GM12891 (cell line): ENCODE data around the gene CNOT4.
"Not testable (repeated sequence)": the region's sequence is repeated elsewhere in the genome, so short reads cannot be mapped to it uniquely, and the experiment has no call there.

Experiments
- DNase-seq: peaks from one replicate; pipeline ENCODE4 v3.0.0; 2011; ENCODE audit warnings: low spot score; ENCODE audit not compliant: insufficient read length
- FAIRE-seq: peaks from 2 replicates; lab custom pipeline; 2011; peaks lifted over from hg19 to GRCh38; lab: Jason Lieb, UNC
- PAX5 ChIP-seq: IDR thresholded peaks from 2 replicates; pipeline ENCODE4 v1.6.1; 2011; ENCODE audit warnings: low read length, moderate library complexity, mild to moderate bottlenecking; ENCODE audit not compliant: insufficient read depth, severe bottlenecking
- POLR2A ChIP-seq: IDR thresholded peaks from 2 replicates; pipeline ENCODE4 v1.6.1; 2011; ENCODE audit warnings: low read depth, low read length, control low read depth
- POLR2AphosphoS5 ChIP-seq: IDR thresholded peaks from 2 replicates; pipeline ENCODE4 v1.6.1; 2011; ENCODE audit warnings: low read depth, low read length, control low read depth
- POU2F2 ChIP-seq: IDR thresholded peaks from 2 replicates; pipeline ENCODE4 v1.6.1; 2011; ENCODE audit warnings: low read depth, mild to moderate bottlenecking, control low read depth, low read length, moderate library complexity
- SPI1 ChIP-seq: IDR thresholded peaks from 2 replicates; pipeline ENCODE4 v1.6.1; 2011; ENCODE audit warnings: low read depth, low read length, control low read depth
- TAF1 ChIP-seq: IDR thresholded peaks from 2 replicates; pipeline ENCODE4 v1.6.1; 2011; ENCODE audit warnings: low read depth, low read length, control low read depth

The CNOT4 gene

GRCh38 chr7:135322571-135323340 is 187.1 kb downstream of the CNOT4 start:
- TF ChIP-seq SPI1 (no peak), POLR2AphosphoS5 (no peak), TAF1 (no peak), POLR2A (no peak), PAX5 (no peak), POU2F2 (no peak)
- DNase-seq (no peak), FAIRE-seq (no peak)

DNA sequence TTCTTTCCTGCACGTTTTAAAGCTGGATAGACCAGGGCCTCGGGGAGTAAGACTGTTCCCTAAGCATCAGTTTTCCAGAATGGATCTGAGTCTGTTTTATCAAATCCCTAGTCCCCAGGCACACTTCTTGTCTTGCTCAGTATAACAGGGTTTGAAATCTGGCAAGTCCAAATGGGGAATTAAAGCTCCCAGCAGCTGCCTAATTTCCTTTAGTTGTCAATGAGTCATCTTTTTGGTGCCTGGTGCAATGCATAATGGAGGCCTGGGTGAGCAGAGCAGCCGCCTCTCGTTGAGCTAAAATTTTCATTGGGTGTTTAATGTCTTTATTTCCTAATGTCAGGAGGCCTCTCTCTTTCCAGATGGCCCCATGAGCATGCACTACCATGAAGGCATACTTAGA is 188.3 kb downstream of the CNOT4 start:
- FAIRE-seq (no peak), DNase-seq (no peak)
- TF ChIP-seq SPI1 (no peak), POU2F2 (no peak), PAX5 (no peak), POLR2AphosphoS5 (no peak), POLR2A (no peak), TAF1 (no peak)

DNA sequence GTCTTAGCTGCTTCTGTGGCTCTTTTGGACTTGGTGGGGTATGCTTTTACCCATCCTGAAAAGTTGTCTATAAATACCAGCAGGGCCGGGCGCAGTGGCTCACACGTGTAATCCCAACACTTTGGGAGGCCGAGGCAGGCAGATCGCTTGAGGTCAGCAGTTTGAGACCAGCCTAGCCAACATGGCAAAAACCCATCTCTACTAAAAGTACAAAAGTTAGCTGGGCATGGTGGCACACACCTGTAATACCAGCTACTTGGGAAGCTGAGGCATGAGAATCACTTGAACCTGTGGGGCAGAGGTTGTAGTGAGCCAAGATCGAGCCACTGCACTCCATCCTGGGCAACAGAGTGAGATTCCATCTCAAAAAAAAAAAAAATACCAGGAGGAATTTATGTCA is 188.9 kb downstream of the CNOT4 start:
- not testable (repeated sequence) for DNase-seq, FAIRE-seq

GRCh38 chr7:135320268-135320667 is 189.6 kb downstream of the CNOT4 start:
- DNase-seq = no peak
- TF ChIP-seq TAF1 (no peak), SPI1 (no peak), PAX5 (no peak), POU2F2 (no peak), POLR2A (no peak), POLR2AphosphoS5 (no peak)
- FAIRE-seq = no peak

DNA sequence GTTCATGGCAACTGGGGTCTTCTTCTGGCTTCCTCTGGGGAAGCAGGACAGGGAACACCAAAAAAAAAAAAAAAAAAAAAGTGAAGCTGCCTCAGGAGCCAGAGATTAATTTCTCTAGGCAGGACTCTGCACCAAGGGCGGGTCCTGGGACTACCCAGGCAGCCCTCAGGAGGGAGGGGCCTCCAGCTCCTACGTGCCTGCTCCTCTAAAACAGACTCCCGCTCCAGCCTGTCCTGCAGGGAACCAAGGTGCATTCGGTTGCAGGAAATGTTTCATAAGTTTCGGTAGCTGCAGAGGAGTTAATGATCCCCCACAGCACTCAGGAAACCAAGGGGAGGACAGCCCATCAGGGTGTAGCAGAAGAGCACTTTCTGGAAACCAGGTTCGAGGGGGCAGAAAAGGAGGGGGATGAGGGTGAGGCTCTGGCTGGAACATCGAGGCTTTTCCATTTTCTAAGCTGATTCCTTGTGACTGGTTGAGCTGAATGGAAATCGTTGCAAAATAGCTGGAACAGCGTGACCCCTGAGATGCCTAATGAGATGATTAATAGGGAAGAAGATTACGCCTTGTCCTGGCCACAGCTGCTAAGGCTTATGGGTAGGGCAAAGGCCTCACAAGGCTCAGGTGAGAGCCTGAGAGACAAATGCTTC is 192.1 kb downstream of the CNOT4 start:
- no peak for DNase-seq
- no peak for FAIRE-seq

GRCh38 chr7:135316648-135317313 is 193.1 kb downstream of the CNOT4 start:
- no peak for FAIRE-seq
- no peak for DNase-seq
- TF ChIP-seq POLR2AphosphoS5 = no peak
- no peak for TF ChIP-seq TAF1
- TF ChIP-seq PAX5 = no peak
- no peak for TF ChIP-seq POU2F2
- no peak for TF ChIP-seq SPI1
- TF ChIP-seq POLR2A = no peak

More for the DNA sequence above, 192.1 kb downstream of the CNOT4 start:
- TF ChIP-seq POU2F2 (no peak), SPI1 (no peak), POLR2A (no peak), POLR2AphosphoS5 (no peak), TAF1 (no peak), PAX5 (no peak)

DNA sequence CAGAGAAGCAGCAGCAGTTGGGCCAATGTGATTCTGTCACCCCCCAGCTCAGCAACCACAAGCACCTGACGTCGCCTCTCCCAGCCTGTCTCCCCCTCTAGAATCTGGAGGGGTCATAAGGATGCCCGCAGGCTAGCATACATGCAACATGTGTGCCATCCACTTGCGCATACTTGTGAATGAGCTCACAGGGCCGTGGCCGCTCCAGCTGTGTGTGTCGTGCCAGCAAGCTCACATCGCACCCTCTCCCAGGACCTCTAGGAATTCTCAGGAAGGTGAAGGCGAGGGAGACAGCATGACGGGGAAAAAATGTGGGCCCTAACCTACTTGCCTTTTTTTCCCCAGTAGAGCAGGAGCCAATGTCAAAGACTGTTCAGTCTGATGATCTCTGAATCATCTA is 195.9 kb downstream of the CNOT4 start:
- DNase-seq = no peak

More for the DNA sequence above, 195.9 kb downstream of the CNOT4 start:
- no peak for FAIRE-seq
- TF ChIP-seq POLR2A (no peak), POLR2AphosphoS5 (no peak), SPI1 (no peak), POU2F2 (no peak), PAX5 (no peak), TAF1 (no peak)
